ENCODE results near the gene UBTD2.

UBTD2 gene

GRCh38 chr5:172171118-172171517 is 112.4 kb downstream of the UBTD2 start:
- no peaks in the 10 kb centered on the region for H3K27me3 ChIP-seq (replicated peaks; ENCODE audit: insufficient read depth, low read length)
- H3K4me2 ChIP-seq (ENCODE audit: low read depth, low read length) = no peak overlapping the region
- H3K4me3 ChIP-seq (ENCODE audit: low read length) = no peak overlapping the region
- H3F3A ChIP-seq (ENCODE audit: insufficient read depth, low read length) = peaks cover 12% of the 10 kb centered on the region
- peaks cover 97% of the 10 kb centered on the region for H3K79me2 ChIP-seq (ENCODE audit: low read length)
- no peaks in the 10 kb centered on the region for H3K9me3 ChIP-seq (replicated peaks; ENCODE audit: insufficient read depth, low read length)
- H3K9me2 ChIP-seq (replicated peaks; ENCODE audit: insufficient read depth, low read length) = no peaks in the 10 kb centered on the region
- no peak for DNase-seq
- 0 out of 2 replicates have a peak, but pooled peaks cover 4% of the 10 kb centered on the region for H4K20me1 ChIP-seq (ENCODE audit: insufficient read depth, low read length)
- peaks cover 7% of the 10 kb centered on the region for H3K4me1 ChIP-seq (ENCODE audit: low read length)
- no peak for TF ChIP-seq CTCF (IDR thresholded peaks at IDR 0.05; ENCODE audit: low read length)
- TF ChIP-seq EZH2 (optimal IDR thresholded peaks at IDR 0.05; ENCODE audit: low read depth, low read length) = no peak
- TF ChIP-seq EZH2phosphoT487 (IDR thresholded peaks at IDR 0.05; ENCODE audit: low read length) = no peak
- H2AFZ ChIP-seq (ENCODE audit: low read length) = no peak overlapping the region
- no peak overlapping the region for H3K9ac ChIP-seq (ENCODE audit: low read length)
- H3K36me3 ChIP-seq (replicated peaks; ENCODE audit: insufficient read depth, low read length) = no peaks in the 10 kb centered on the region; the same call in 1 of the 2 replicates
- H3K27ac ChIP-seq (ENCODE audit: low read length) = no peak overlapping the region

- H3K79me2 ChIP-seq (ENCODE audit: low read length) = peaks cover 97% of the 10 kb centered on the region
- DNase-seq = no peak
- no peak overlapping the region for H3K9ac ChIP-seq (ENCODE audit: low read length)
- H3K36me3 ChIP-seq (replicated peaks; ENCODE audit: insufficient read depth, low read length) = no peaks in the 10 kb centered on the region; the same call in 1 of the 2 replicates
- no peaks in the 10 kb centered on the region for H3K9me3 ChIP-seq (replicated peaks; ENCODE audit: insufficient read depth, low read length)
- TF ChIP-seq EZH2 (optimal IDR thresholded peaks at IDR 0.05; ENCODE audit: low read depth, low read length) (no peak), CTCF (IDR thresholded peaks at IDR 0.05; ENCODE audit: low read length) (no peak), EZH2phosphoT487 (IDR thresholded peaks at IDR 0.05; ENCODE audit: low read length) (no peak)
- peaks cover 5% of the 10 kb centered on the region for H3F3A ChIP-seq (ENCODE audit: insufficient read depth, low read length)
- no peak overlapping the region for H3K4me2 ChIP-seq (ENCODE audit: low read depth, low read length)
- 0 out of 2 replicates have a peak, but pooled peaks cover 4% of the 10 kb centered on the region for H4K20me1 ChIP-seq (ENCODE audit: insufficient read depth, low read length)
- no peak overlapping the region for H3K4me3 ChIP-seq (ENCODE audit: low read length)
- H2AFZ ChIP-seq (ENCODE audit: low read length) = no peak overlapping the region
- H3K4me1 ChIP-seq (ENCODE audit: low read length) = peaks cover 3% of the 10 kb centered on the region
- H3K27ac ChIP-seq (ENCODE audit: low read length) = no peak overlapping the region
- no peaks in the 10 kb centered on the region for H3K27me3 ChIP-seq (replicated peaks; ENCODE audit: insufficient read depth, low read length)
- no peaks in the 10 kb centered on the region for H3K9me2 ChIP-seq (replicated peaks; ENCODE audit: insufficient read depth, low read length)
These were observed 113.3 kb downstream of the UBTD2 start for GRCh38 chr5:172170251-172170701.

GRCh38 chr5:172169216-172169615 is 114.3 kb downstream of the UBTD2 start:
- Histone ChIP-seq H3K4me1 (ENCODE audit: low read length) (peaks cover 3% of the 10 kb centered on the region), H4K20me1 (ENCODE audit: insufficient read depth, low read length) (0 out of 2 replicates have a peak, but pooled peaks cover 4% of the 10 kb centered on the region), H3K36me3 (replicated peaks; ENCODE audit: insufficient read depth, low read length) (no peaks in the 10 kb centered on the region; the same call in 1 of the 2 replicates), H3K79me2 (ENCODE audit: low read length) (peaks cover 98% of the 10 kb centered on the region), H3K27ac (ENCODE audit: low read length) (no peak overlapping the region), H3K9me3 (replicated peaks; ENCODE audit: insufficient read depth, low read length) (no peaks in the 10 kb centered on the region), H3K9me2 (replicated peaks; ENCODE audit: insufficient read depth, low read length) (no peaks in the 10 kb centered on the region), H3K27me3 (replicated peaks; ENCODE audit: insufficient read depth, low read length) (no peaks in the 10 kb centered on the region), H2AFZ (ENCODE audit: low read length) (no peak overlapping the region), H3K9ac (ENCODE audit: low read length) (no peak overlapping the region), H3K4me3 (ENCODE audit: low read length) (no peak overlapping the region), H3K4me2 (ENCODE audit: low read depth, low read length) (no peak overlapping the region), H3F3A (ENCODE audit: insufficient read depth, low read length) (no peaks in the 10 kb centered on the region)
- no peak for DNase-seq
- TF ChIP-seq EZH2phosphoT487 (IDR thresholded peaks at IDR 0.05; ENCODE audit: low read length) (no peak), CTCF (IDR thresholded peaks at IDR 0.05; ENCODE audit: low read length) (no peak), EZH2 (optimal IDR thresholded peaks at IDR 0.05; ENCODE audit: low read depth, low read length) (no peak)

Data from MM.1S (cell line).